GM21447 (cell line): ENCODE measurements around the gene ALG6.

Experiments
- ATAC-seq: cut with Tn5 transposase; IDR thresholded peaks from one replicate; pipeline ENCODE4 v1.9.1; 2021; ENCODE audit not compliant: unreplicated experiment

Gene ALG6

GRCh38 chr1:63367215-63368103 lies at the start of gene ALG6:
TSS of gene ALG6 (plus strand) at chr1:63367627. CDS start at chr1:63370978, 3,351 bp downstream.
- peak; percentile 92 for ATAC-seq

- ATAC-seq = no peak
Measured at GRCh38 chr1:63317817-63318152, 49.6 kb upstream of the ALG6 start.

GRCh38 chr1:63318201-63318979 lies 49.0 kb upstream of the ALG6 start:
- no peak for ATAC-seq

- no peak for ATAC-seq
Measured at GRCh38 chr1:63319046-63320021, 48.1 kb upstream of the ALG6 start.

GRCh38 chr1:63320022-63320721 lies 47.3 kb upstream of the ALG6 start:
- no peak for ATAC-seq

- ATAC-seq = no peak
Measured at GRCh38 chr1:63321066-63321784, 46.2 kb upstream of the ALG6 start.

- ATAC-seq = no peak
Measured at GRCh38 chr1:63321785-63322113, 45.7 kb upstream of the ALG6 start.

- peak; percentile 54 for ATAC-seq
Measured at GRCh38 chr1:63322114-63322943, 45.1 kb upstream of the ALG6 start, which contains the start of gene FOXD3. TSS of gene FOXD3 (plus strand) at chr1:63322567. CDS start at chr1:63323059, 492 bp downstream.

- no peak for ATAC-seq
Measured at GRCh38 chr1:63322944-63323864, 44.2 kb upstream of the ALG6 start.

- ATAC-seq = no peak
Measured at GRCh38 chr1:63323865-63324778, 43.3 kb upstream of the ALG6 start.

GRCh38 chr1:63324779-63325119 lies 42.7 kb upstream of the ALG6 start:
- no peak for ATAC-seq

- ATAC-seq = no peak
Measured at GRCh38 chr1:63325279-63325985, 42.0 kb upstream of the ALG6 start.

- no peak for ATAC-seq
Measured at GRCh38 chr1:63326106-63326472, 41.3 kb upstream of the ALG6 start.

- ATAC-seq = no peak
Measured at GRCh38 chr1:63326473-63327380, 40.7 kb upstream of the ALG6 start.

GRCh38 chr1:63327417-63328054 lies 39.9 kb upstream of the ALG6 start:
- no peak for ATAC-seq
